NT2/D1 (cell line): ENCODE results near the gene NTSR2.

Experiments used
- DNase-seq: peaks from one replicate; pipeline ENCODE4 v3.0.0-alpha.2; 2011; ENCODE audit warnings: low read depth, low spot score
- H3K27me3 ChIP-seq: 2 replicates; pipeline ENCODE4 v1.6.0; 2011; ENCODE audit warnings: mild to moderate bottlenecking; ENCODE audit not compliant: insufficient read length, insufficient read depth
- H3K36me3 ChIP-seq: 2 replicates; pipeline ENCODE4 v1.6.1; 2011; ENCODE audit warnings: mild to moderate bottlenecking, low read length, mixed read lengths; ENCODE audit not compliant: insufficient read depth, insufficient read length
- H3K4me1 ChIP-seq: 2 replicates; pipeline ENCODE4 v1.5.1; 2011; ENCODE audit not compliant: insufficient read depth, insufficient read length
- H3K4me3 ChIP-seq: 2 replicates; pipeline ENCODE4 v1.5.1; 2011; ENCODE audit warnings: low read depth; ENCODE audit not compliant: insufficient read length
- H3K9ac ChIP-seq: 2 replicates; pipeline ENCODE4 v1.6.0; 2011; ENCODE audit warnings: low read depth; ENCODE audit not compliant: insufficient read length
- H3K9me3 ChIP-seq: 2 replicates; pipeline ENCODE4 v1.5.1; 2011; ENCODE audit warnings: mild to moderate bottlenecking, low read length; ENCODE audit not compliant: insufficient read depth
- SUZ12 ChIP-seq: IDR thresholded peaks from 2 replicates; pipeline ENCODE4 v1.6.1; 2011; ENCODE audit not compliant: insufficient read length, insufficient read depth; ENCODE audit errors: extremely low read depth
- YY1 ChIP-seq: IDR thresholded peaks from 2 replicates; pipeline ENCODE4 v1.6.1; 2011; ENCODE audit not compliant: insufficient read length, insufficient read depth
- ZNF274 ChIP-seq: IDR thresholded peaks from 2 replicates; pipeline ENCODE4 v1.6.1; 2011; ENCODE audit warnings: mild to moderate bottlenecking, low read depth, low read length

Gene NTSR2

DNA sequence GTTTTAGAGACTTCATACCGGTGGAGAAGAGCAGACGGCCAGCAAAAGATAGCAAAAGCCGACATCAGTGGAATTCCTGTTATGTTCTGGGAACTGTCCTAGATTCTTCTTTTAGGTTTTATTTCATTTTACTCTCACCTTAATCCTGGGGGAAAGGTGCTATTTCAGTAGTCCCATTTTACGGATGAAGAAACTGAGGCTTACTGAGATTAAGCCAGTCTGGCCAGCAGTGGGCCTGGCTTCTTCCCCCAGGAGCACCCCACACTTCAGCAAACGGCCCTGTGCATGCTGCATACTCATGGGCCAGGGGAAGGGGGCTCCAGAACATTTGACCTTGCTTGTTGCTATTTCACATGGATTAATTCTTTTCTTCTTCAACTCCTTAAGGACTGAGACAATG lies 56.7 kb downstream of the NTSR2 start:
- Histone ChIP-seq H3K4me1 (no peaks in the 10 kb centered on the region), H3K9ac (no peak overlapping the region), H3K27me3 (no peaks in the 10 kb centered on the region), H3K4me3 (no peak overlapping the region), H3K9me3 (no peaks in the 10 kb centered on the region), H3K36me3 (peaks cover 44% of the 10 kb centered on the region)
- TF ChIP-seq SUZ12 = no peak
- no peak for TF ChIP-seq ZNF274
- no peak for TF ChIP-seq YY1
- DNase-seq = no peak

- Histone ChIP-seq H3K4me1 (no peaks in the 10 kb centered on the region), H3K9me3 (no peaks in the 10 kb centered on the region), H3K4me3 (no peak overlapping the region), H3K27me3 (no peaks in the 10 kb centered on the region), H3K9ac (no peak overlapping the region), H3K36me3 (peaks cover 44% of the 10 kb centered on the region)
- no peak for TF ChIP-seq SUZ12
- no peak for TF ChIP-seq ZNF274
- no peak for TF ChIP-seq YY1
- DNase-seq = no peak
Measured at GRCh38 chr2:11612553-11613215, 57.3 kb downstream of the NTSR2 start.

GRCh38 chr2:11611251-11611650 lies 58.7 kb downstream of the NTSR2 start:
- DNase-seq = no peak
- Histone ChIP-seq H3K9me3 (no peaks in the 10 kb centered on the region), H3K4me1 (no peaks in the 10 kb centered on the region), H3K4me3 (no peak overlapping the region), H3K9ac (no peak overlapping the region), H3K36me3 (peaks cover 35% of the 10 kb centered on the region), H3K27me3 (no peaks in the 10 kb centered on the region)
- TF ChIP-seq SUZ12 (no peak), ZNF274 (no peak), YY1 (no peak)

DNA sequence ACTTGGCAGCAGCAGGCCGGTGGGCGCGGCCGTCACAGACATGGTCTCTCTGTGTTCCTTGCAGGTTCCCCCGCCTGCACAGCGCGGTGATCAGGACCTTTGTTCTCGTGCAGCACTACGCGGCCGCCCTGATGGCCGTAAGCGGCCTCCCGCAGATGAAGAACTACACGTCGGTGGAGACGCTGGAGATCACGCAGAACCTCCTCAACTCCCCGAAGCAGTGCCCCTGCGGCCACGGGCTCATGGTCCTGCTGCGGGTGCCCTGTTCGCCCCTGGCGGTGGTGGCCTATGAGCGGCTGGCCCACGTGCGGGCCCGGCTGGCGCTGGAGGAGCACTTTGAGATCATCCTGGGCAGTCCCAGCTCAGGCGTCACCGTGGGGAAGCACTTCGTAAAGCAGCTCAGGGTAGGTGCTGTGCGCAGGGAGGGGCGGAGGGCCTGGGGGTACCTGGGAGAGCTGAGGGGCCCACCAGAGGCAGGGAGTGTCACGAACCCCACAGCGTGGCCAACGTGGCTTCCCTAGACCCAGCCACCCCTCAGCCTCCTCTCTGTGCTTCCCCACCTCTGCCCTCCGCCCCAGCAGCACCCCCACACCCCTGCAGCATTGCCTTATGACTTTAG lies 59.3 kb downstream of the NTSR2 start:
- H3K36me3 ChIP-seq = peaks cover 30% of the 10 kb centered on the region

More for the DNA sequence above, 59.3 kb downstream of the NTSR2 start:
- Histone ChIP-seq H3K9ac (no peak overlapping the region), H3K4me1 (no peaks in the 10 kb centered on the region), H3K4me3 (no peak overlapping the region), H3K9me3 (no peaks in the 10 kb centered on the region), H3K27me3 (no peaks in the 10 kb centered on the region)
- DNase-seq = no peak
- no peak for TF ChIP-seq SUZ12
- TF ChIP-seq ZNF274 = no peak
- no peak for TF ChIP-seq YY1
